A549 (cell line): Measurements from ENCODE around the gene PADI4.

Source experiments
- HOXB13 ChIP-seq: fragments of 250-450 bp; sonication (Bioruptor Pico); IDR thresholded peaks from 2 replicates; pipeline ENCODE4 v1.5.0; 2020; ENCODE audit warnings: low read depth, mild to moderate bottlenecking, moderate library complexity
- POLR2A ChIP-seq: IDR thresholded peaks from 2 replicates; pipeline ENCODE4 v1.6.1; 2012; ENCODE audit warnings: mild to moderate bottlenecking, low read length
- TP53 ChIP-seq: fragments of 250-450 bp; sonication (Bioruptor Pico); IDR thresholded peaks from 2 replicates; pipeline ENCODE4 v1.5.0; 2021; ENCODE audit warnings: mild to moderate bottlenecking, moderate library complexity
- ZNF302 ChIP-seq: fragments of 250-450 bp; sonication (Bioruptor Pico); IDR thresholded peaks from 2 replicates; pipeline ENCODE4 v1.9.0; 2021; ENCODE audit warnings: inconsistent platforms, mild to moderate bottlenecking, moderate library complexity
- TF ChIP-seq, protein P1 (sequence below): fragments of >200 bp; sonication (Bioruptor Twin); formaldehyde crosslinking; IDR thresholded peaks from 3 replicates; pipeline ENCODE4 v1.5.1; 2016
- TF ChIP-seq, protein P2 (sequence below): fragments of 200-600 bp; sonication (generic); IDR thresholded peaks from 2 replicates; pipeline ENCODE4 v1.6.1; 2016; ENCODE audit warnings: antibody characterized with exemption, mild to moderate bottlenecking, moderate library complexity

DNA sequence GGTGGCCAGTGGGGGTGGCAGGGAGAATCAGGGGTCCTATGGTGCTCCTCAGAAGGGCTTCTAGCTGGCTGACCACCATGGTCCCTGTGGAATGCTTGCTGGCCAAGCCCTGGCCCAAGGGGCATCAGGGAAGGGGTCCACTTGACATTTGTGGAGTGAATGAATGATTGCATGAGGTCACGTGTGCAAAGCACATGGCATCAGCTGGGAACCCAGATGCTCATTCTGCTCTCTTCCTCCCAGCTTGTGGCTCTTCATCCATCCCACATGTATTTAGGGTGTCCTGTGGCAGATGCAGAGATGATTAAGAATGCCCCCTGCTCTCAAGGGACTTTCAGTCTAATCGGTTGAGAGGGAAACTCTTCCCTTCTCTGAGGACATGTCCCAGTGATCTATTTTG lies 27.1 kb upstream of the PADI4 start:
- TF ChIP-seq, protein P1, sequence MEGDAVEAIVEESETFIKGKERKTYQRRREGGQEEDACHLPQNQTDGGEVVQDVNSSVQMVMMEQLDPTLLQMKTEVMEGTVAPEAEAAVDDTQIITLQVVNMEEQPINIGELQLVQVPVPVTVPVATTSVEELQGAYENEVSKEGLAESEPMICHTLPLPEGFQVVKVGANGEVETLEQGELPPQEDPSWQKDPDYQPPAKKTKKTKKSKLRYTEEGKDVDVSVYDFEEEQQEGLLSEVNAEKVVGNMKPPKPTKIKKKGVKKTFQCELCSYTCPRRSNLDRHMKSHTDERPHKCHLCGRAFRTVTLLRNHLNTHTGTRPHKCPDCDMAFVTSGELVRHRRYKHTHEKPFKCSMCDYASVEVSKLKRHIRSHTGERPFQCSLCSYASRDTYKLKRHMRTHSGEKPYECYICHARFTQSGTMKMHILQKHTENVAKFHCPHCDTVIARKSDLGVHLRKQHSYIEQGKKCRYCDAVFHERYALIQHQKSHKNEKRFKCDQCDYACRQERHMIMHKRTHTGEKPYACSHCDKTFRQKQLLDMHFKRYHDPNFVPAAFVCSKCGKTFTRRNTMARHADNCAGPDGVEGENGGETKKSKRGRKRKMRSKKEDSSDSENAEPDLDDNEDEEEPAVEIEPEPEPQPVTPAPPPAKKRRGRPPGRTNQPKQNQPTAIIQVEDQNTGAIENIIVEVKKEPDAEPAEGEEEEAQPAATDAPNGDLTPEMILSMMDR: no peak
- TF ChIP-seq TP53 (CRISPR knock-in tag) (no peak), HOXB13 (CRISPR knock-in tag) (no peak), POLR2A (no peak), ZNF302 (CRISPR knock-in tag) (no peak)
- TF ChIP-seq, protein P2, sequence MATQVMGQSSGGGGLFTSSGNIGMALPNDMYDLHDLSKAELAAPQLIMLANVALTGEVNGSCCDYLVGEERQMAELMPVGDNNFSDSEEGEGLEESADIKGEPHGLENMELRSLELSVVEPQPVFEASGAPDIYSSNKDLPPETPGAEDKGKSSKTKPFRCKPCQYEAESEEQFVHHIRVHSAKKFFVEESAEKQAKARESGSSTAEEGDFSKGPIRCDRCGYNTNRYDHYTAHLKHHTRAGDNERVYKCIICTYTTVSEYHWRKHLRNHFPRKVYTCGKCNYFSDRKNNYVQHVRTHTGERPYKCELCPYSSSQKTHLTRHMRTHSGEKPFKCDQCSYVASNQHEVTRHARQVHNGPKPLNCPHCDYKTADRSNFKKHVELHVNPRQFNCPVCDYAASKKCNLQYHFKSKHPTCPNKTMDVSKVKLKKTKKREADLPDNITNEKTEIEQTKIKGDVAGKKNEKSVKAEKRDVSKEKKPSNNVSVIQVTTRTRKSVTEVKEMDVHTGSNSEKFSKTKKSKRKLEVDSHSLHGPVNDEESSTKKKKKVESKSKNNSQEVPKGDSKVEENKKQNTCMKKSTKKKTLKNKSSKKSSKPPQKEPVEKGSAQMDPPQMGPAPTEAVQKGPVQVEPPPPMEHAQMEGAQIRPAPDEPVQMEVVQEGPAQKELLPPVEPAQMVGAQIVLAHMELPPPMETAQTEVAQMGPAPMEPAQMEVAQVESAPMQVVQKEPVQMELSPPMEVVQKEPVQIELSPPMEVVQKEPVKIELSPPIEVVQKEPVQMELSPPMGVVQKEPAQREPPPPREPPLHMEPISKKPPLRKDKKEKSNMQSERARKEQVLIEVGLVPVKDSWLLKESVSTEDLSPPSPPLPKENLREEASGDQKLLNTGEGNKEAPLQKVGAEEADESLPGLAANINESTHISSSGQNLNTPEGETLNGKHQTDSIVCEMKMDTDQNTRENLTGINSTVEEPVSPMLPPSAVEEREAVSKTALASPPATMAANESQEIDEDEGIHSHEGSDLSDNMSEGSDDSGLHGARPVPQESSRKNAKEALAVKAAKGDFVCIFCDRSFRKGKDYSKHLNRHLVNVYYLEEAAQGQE: no peak
